H9 (cell line): ENCODE results near the gene FOXO1. TPM values are rescaled to one million over a fixed set of nuclear protein-coding genes. Genes with fewer than 3 reads are reported as not detected.

Experiments
- DNase-seq: peaks from one replicate; pipeline ENCODE4 v3.0.0-alpha.2; 2017
- H2AFZ ChIP-seq: one replicate; pipeline ENCODE4 v1.6.1; 2013; ENCODE audit warnings: mild to moderate bottlenecking, low read length, control low read depth, moderate library complexity
- H2AK5ac ChIP-seq: 2 replicates; pipeline ENCODE4 v1.6.1; 2013; ENCODE audit warnings: low read length, control low read depth, mixed read lengths; ENCODE audit not compliant: insufficient read length
- H2BK120ac ChIP-seq: one replicate; pipeline ENCODE4 v1.6.1; 2013; ENCODE audit warnings: low read depth, mild to moderate bottlenecking, low read length, control low read depth, inconsistent platforms; ENCODE audit not compliant: poor library complexity, severe bottlenecking
- H2BK12ac ChIP-seq: 2 replicates; pipeline ENCODE4 v1.6.1; 2013; ENCODE audit warnings: low read length, control low read depth, mixed read lengths, low read depth; ENCODE audit not compliant: insufficient read length
- H2BK15ac ChIP-seq: 2 replicates; pipeline ENCODE4 v1.6.1; 2013; ENCODE audit warnings: low read depth, low read length, control low read depth
- H2BK20ac ChIP-seq: one replicate; pipeline ENCODE4 v1.6.1; 2013; ENCODE audit warnings: low read depth, mild to moderate bottlenecking, low read length, control low read depth, inconsistent platforms; ENCODE audit not compliant: poor library complexity, severe bottlenecking
- H2BK5ac ChIP-seq: 2 replicates; pipeline ENCODE4 v1.6.1; 2013; ENCODE audit warnings: low read length, control low read depth, mixed read lengths; ENCODE audit not compliant: insufficient read length
- H3K14ac ChIP-seq: 2 replicates; pipeline ENCODE4 v1.6.1; 2013; ENCODE audit warnings: low read length, control low read depth; ENCODE audit not compliant: insufficient read depth
- H3K18ac ChIP-seq: 2 replicates; pipeline ENCODE4 v1.6.1; 2013; ENCODE audit warnings: low read depth, mild to moderate bottlenecking, mixed read lengths, low read length, control low read depth; ENCODE audit not compliant: insufficient read length
- H3K23ac ChIP-seq: 2 replicates; pipeline ENCODE4 v1.6.1; 2013; ENCODE audit warnings: low read length, control low read depth, mixed read lengths, low read depth; ENCODE audit not compliant: insufficient read length
- H3K23me2 ChIP-seq: 2 replicates; pipeline ENCODE4 v1.6.1; 2013; ENCODE audit warnings: low read depth, mild to moderate bottlenecking, mixed read lengths, low read length, control low read depth; ENCODE audit not compliant: insufficient read length, poor library complexity, severe bottlenecking
- H3K27ac ChIP-seq: 2 replicates; pipeline ENCODE4 v1.5.1; 2013; ENCODE audit warnings: low read length, control low read depth, mixed read lengths, low read depth; ENCODE audit not compliant: insufficient read length
- H3K27me3 ChIP-seq: 2 replicates; pipeline ENCODE4 v1.6.1; 2013; ENCODE audit warnings: low read length, control low read depth, inconsistent platforms; ENCODE audit not compliant: insufficient read depth
- H3K4ac ChIP-seq: 2 replicates; pipeline ENCODE4 v1.6.1; 2013; ENCODE audit warnings: low read depth, mild to moderate bottlenecking, control low read depth, inconsistent platforms, low read length, moderate library complexity
- H3K4me1 ChIP-seq: 2 replicates; pipeline ENCODE4 v1.6.1; 2013; ENCODE audit warnings: low read length, control low read depth, inconsistent platforms; ENCODE audit not compliant: insufficient read depth
- H3K4me2 ChIP-seq: 2 replicates; pipeline ENCODE4 v1.6.1; 2013; ENCODE audit warnings: low read length, control low read depth, mixed read lengths; ENCODE audit not compliant: insufficient read length, insufficient read depth
- H3K56ac ChIP-seq: 2 replicates; pipeline ENCODE4 v1.6.1; 2013; ENCODE audit warnings: low read depth, mild to moderate bottlenecking, mixed read lengths, low read length, control low read depth; ENCODE audit not compliant: insufficient read length
- H3K79me1 ChIP-seq: 2 replicates; pipeline ENCODE4 v1.6.1; 2013; ENCODE audit warnings: low read depth, mild to moderate bottlenecking, moderate library complexity, low read length, control low read depth, inconsistent platforms; ENCODE audit not compliant: insufficient read depth, poor library complexity, severe bottlenecking
- H3K79me2 ChIP-seq: 2 replicates; pipeline ENCODE4 v1.6.1; 2013; ENCODE audit warnings: low read length, control low read depth, inconsistent platforms; ENCODE audit not compliant: insufficient read depth
- H3K9ac ChIP-seq: 2 replicates; pipeline ENCODE4 v1.6.1; 2013; ENCODE audit warnings: low read length, control low read depth, mixed read lengths; ENCODE audit not compliant: insufficient read length; ENCODE audit errors: extremely low read depth
- H3K9me3 ChIP-seq: one replicate; pipeline ENCODE4 v1.6.1; 2013; ENCODE audit warnings: low read depth, low read length, inconsistent platforms; ENCODE audit not compliant: control insufficient read depth
- H3T11ph ChIP-seq: one replicate; pipeline ENCODE4 v1.6.1; 2013; ENCODE audit warnings: mild to moderate bottlenecking, low read length, control low read depth, inconsistent platforms
- H4K20me1 ChIP-seq: one replicate; pipeline ENCODE4 v1.6.1; 2013; ENCODE audit not compliant: control insufficient read depth, insufficient read length, insufficient read depth
- H4K5ac ChIP-seq: 2 replicates; pipeline ENCODE4 v1.6.1; 2013; ENCODE audit warnings: low read depth, mild to moderate bottlenecking, mixed read lengths, low read length, control low read depth; ENCODE audit not compliant: insufficient read length
- H4K8ac ChIP-seq: replicated peaks from 2 replicates; pipeline ENCODE4 v1.6.1; 2013; ENCODE audit warnings: low read length, control low read depth, mixed read lengths, low read depth; ENCODE audit not compliant: insufficient read length
- H4K91ac ChIP-seq: 2 replicates; pipeline ENCODE4 v1.6.1; 2013; ENCODE audit warnings: low read depth, mild to moderate bottlenecking, moderate library complexity, mixed read lengths, low read length, control low read depth; ENCODE audit not compliant: insufficient read length
- H3K27ac Mint-ChIP-seq, 3 experiments: 2 replicates in 2 of 3; 3 replicates in 1 of 3; pipeline ENCODE4 v1.8.0; 2020 to 2021; ENCODE audit warnings: mixed read lengths in 3 of 3, mild to moderate bottlenecking in 1 of 3, moderate library complexity in 1 of 3
- H3K27me3 Mint-ChIP-seq: 2 replicates; pipeline ENCODE4 v1.8.0; 2021; ENCODE audit warnings: low read depth, mild to moderate bottlenecking, moderate library complexity, mixed read lengths
- H3K36me3 Mint-ChIP-seq, 3 experiments: 2 replicates in 2 of 3; 3 replicates in 1 of 3; pipeline ENCODE4 v1.8.0; 2020 to 2021; ENCODE audit warnings: low read depth in 3 of 3, mixed read lengths in 3 of 3; ENCODE audit not compliant: insufficient read depth in 1 of 3
- H3K4me1 Mint-ChIP-seq, 2 experiments: 2 replicates each; pipeline ENCODE4 v1.8.0; 2020; ENCODE audit warnings: mixed read lengths in 2 of 2
- H3K4me3 Mint-ChIP-seq, 2 experiments: 2 replicates in 1 of 2; 3 replicates in 1 of 2; pipeline ENCODE4 v1.8.0; 2020 to 2021; ENCODE audit warnings: mild to moderate bottlenecking in 2 of 2, mixed read lengths in 2 of 2, moderate library complexity in 1 of 2
- H3K9me3 Mint-ChIP-seq, 2 experiments: 2 replicates in 1 of 2; 3 replicates in 1 of 2; pipeline ENCODE4 v1.8.0; 2020; ENCODE audit warnings: mild to moderate bottlenecking in 2 of 2, mixed read lengths in 2 of 2, moderate library complexity in 1 of 2
- CTCF ChIP-seq: fragments of 200-600 bp; sonication (generic); conservative IDR thresholded peaks from 3 replicates; pipeline ENCODE4 v1.8.0; 2021; ENCODE audit warnings: antibody characterized with exemption, mild to moderate bottlenecking
- total RNA-seq: library from RNA; stranded (reverse); gene quantifications from 2 replicates; pipeline ENCODE4 v1.2.1, GENCODE V29; 2021

FOXO1 gene
- total RNA-seq, 1 experiment from 2014 or later, result 44.6 TPM

- no peak overlapping the region for H3K56ac ChIP-seq
- peaks cover 15 to 18% of the 10 kb centered on the region in 2 experiments for H3K9me3 Mint-ChIP-seq
- no peak overlapping the region for H3K4ac ChIP-seq
- H3K9ac ChIP-seq, result no peak overlapping the region
- H3K79me1 ChIP-seq, result peaks cover 11% of the 10 kb centered on the region
- no peak overlapping the region for H3K14ac ChIP-seq
- H3K9me3 ChIP-seq, result no peaks in the 10 kb centered on the region
- H3K27ac ChIP-seq, result no peak overlapping the region
- no peak overlapping the region for H2BK15ac ChIP-seq
- H3K4me3 Mint-ChIP-seq, result no peak overlapping the region
- TF ChIP-seq CTCF, result no peak
- peaks cover 59% of the 10 kb centered on the region; the same call in 1 of the 2 replicates for H3K79me2 ChIP-seq
- no peak for DNase-seq
- peaks cover 29% of the 10 kb centered on the region for H3K4me1 ChIP-seq
- H2AFZ ChIP-seq, result no peak overlapping the region
- H2BK20ac ChIP-seq, result no peak overlapping the region
- no peaks in the 10 kb centered on the region for H3K27me3 ChIP-seq
- no peak overlapping the region for H2BK12ac ChIP-seq
- H3K23ac ChIP-seq, result no peak overlapping the region
- no peak overlapping the region for H3K27ac Mint-ChIP-seq
- H3K4me2 ChIP-seq, result no peak overlapping the region
- no peak overlapping the region for H4K5ac ChIP-seq
- no peak overlapping the region for H3T11ph ChIP-seq
- H2BK120ac ChIP-seq, result no peak overlapping the region
- no peak overlapping the region for H4K8ac ChIP-seq
- no peak overlapping the region for H2AK5ac ChIP-seq
- H3K18ac ChIP-seq, result no peak overlapping the region
- peaks cover 66 to 71% of the 10 kb centered on the region in 2 experiments for H3K4me1 Mint-ChIP-seq
- no peak overlapping the region for H4K91ac ChIP-seq
- H3K23me2 ChIP-seq, result no peaks in the 10 kb centered on the region
- no peaks in the 10 kb centered on the region for H4K20me1 ChIP-seq
- H3K27me3 Mint-ChIP-seq, result no peaks in the 10 kb centered on the region
- H3K36me3 Mint-ChIP-seq, result peaks cover 10 to 27% (median 16%) of the 10 kb centered on the region in 3 experiments
- no peak overlapping the region for H2BK5ac ChIP-seq
Measured at GRCh38 chr13:40583738-40584137, 82.7 kb downstream of the FOXO1 start.
